Measurements from ENCODE around the gene RNF19B.
"Not testable (repeated sequence)": the region's sequence is repeated elsewhere in the genome, so short reads cannot be mapped to it uniquely, and the experiment has no call there.

RNF19B gene

GRCh38 chr1:32992489-32993323 is 28.1 kb upstream of the RNF19B start:
- DNase-seq: peak; percentile 96 to 100

- DNase-seq: peak; percentile 38 to 54
Observed at GRCh38 chr1:32991819-32992488, 27.3 kb upstream of the RNF19B start.

- DNase-seq: no peak
Observed at GRCh38 chr1:32991386-32991785, 26.8 kb upstream of the RNF19B start.

GRCh38 chr1:32990887-32991286 is 26.3 kb upstream of the RNF19B start:
- DNase-seq: no peak

- peak; percentile 96 to 100 for DNase-seq
Observed at GRCh38 chr1:32989160-32990050, 24.8 kb upstream of the RNF19B start.

- no peak for DNase-seq
Observed at GRCh38 chr1:32988665-32989064, 24.1 kb upstream of the RNF19B start.

- no peak for DNase-seq
Observed at GRCh38 chr1:32985226-32985625, 20.6 kb upstream of the RNF19B start.

- peak; percentile 88 to 95 for DNase-seq
Observed at GRCh38 chr1:32984455-32985171, 20.0 kb upstream of the RNF19B start.

GRCh38 chr1:32984090-32984454 is 19.5 kb upstream of the RNF19B start:
- no peak for DNase-seq

- DNase-seq: peak in 1 of 2 donors; percentile 28
Observed at GRCh38 chr1:32983020-32983419, 18.4 kb upstream of the RNF19B start.

GRCh38 chr1:32981003-32981901 is 16.6 kb upstream of the RNF19B start:
- peak; percentile 90 to 96 for DNase-seq

- no peak for DNase-seq
Observed at GRCh38 chr1:32980080-32980479, 15.5 kb upstream of the RNF19B start.

- no peak for DNase-seq
Observed at GRCh38 chr1:32978854-32979253, 14.2 kb upstream of the RNF19B start.

GRCh38 chr1:32977546-32978087 is 13.0 kb upstream of the RNF19B start:
- no peak for DNase-seq

- DNase-seq: not testable (repeated sequence)
Observed at GRCh38 chr1:32975055-32975454, 10.4 kb upstream of the RNF19B start.

- not testable (repeated sequence) for DNase-seq
Observed at GRCh38 chr1:32973458-32973857, 8.8 kb upstream of the RNF19B start.

GRCh38 chr1:32972814-32973428 is 8.3 kb upstream of the RNF19B start:
- DNase-seq: no peak

GRCh38 chr1:32971576-32971975 is 7.0 kb upstream of the RNF19B start:
- no peak for DNase-seq

- DNase-seq: no peak
Observed at GRCh38 chr1:32971156-32971555, 6.5 kb upstream of the RNF19B start.

- no peak for DNase-seq
Observed at GRCh38 chr1:32969566-32969965, 5.0 kb upstream of the RNF19B start.

All from inflammatory macrophage treated with lipopolysaccharide for 1 hour (primary cell).